HepG2 (cell line): ENCODE measurements around the gene MEGF11. TPM values are rescaled to one million over a fixed set of nuclear protein-coding genes. Genes with fewer than 3 reads are reported as not detected.

Experiments
- ATAC-seq: fragments of 200-7000 bp; cut with Tn5 transposase; 3 replicates; pipeline ENCODE4 v1.9.1; 2020; ENCODE audit warnings: mild to moderate bottlenecking, moderate library complexity
- BruUV-seq: library from RNA; stranded (reverse); fragments of 400-500 nt; replicated peaks from 2 replicates; lab custom pipeline; 2021; lab: Mats Ljungman, UMichigan
- CTCF ChIA-PET: fragments of 300-600 bp; formaldehyde crosslinking; extraction: SDS; loops from one replicate; lab custom pipeline; 2021; ENCODE audit warnings: low total read pairs, inconsistent platforms, low intra/inter-chr PET ratio; lab: Yijun Ruan, JAX
- POLR2A ChIA-PET: fragments of 350-600 bp; sonication (Branson Sonifier 250); formaldehyde crosslinking; loops from one replicate; lab custom pipeline; 2020; ENCODE audit warnings: antibody characterized with exemption, inconsistent platforms; lab: Yijun Ruan, JAX
- DNase-seq: peaks from one replicate; pipeline ENCODE4 v3.0.0-alpha.2; 2015; ENCODE audit warnings: low spot score
- FAIRE-seq: peaks from 3 replicates; lab custom pipeline; 2011; peaks lifted over from hg19 to GRCh38; lab: Jason Lieb, UNC
- H2AFZ ChIP-seq: one replicate; pipeline ENCODE4 v1.6.1; 2011; ENCODE audit warnings: low read length, inconsistent platforms
- H3K27ac ChIP-seq: fragments of 300-600 bp; 3 replicates; pipeline ENCODE4 v1.8.0; 2011; ENCODE audit warnings: mixed run types, mild to moderate bottlenecking, mixed read lengths, low read length, inconsistent platforms; ENCODE audit not compliant: insufficient read depth; ENCODE audit errors: extremely low read length
- H3K27me3 ChIP-seq, 2 experiments: fragments of 200-600 bp in 1 of 2; 2 replicates in 1 of 2; 3 replicates in 1 of 2; pipeline versions ENCODE4 v1.6.0 to v1.8.0; 2011; ENCODE audit warnings: low read length in 2 of 2, mild to moderate bottlenecking in 2 of 2, moderate library complexity in 2 of 2, inconsistent platforms in 1 of 2; ENCODE audit not compliant: insufficient read depth in 2 of 2, control insufficient read depth in 1 of 2
- H3K36me3 ChIP-seq, 2 experiments: fragments of 200-600 bp in 1 of 2; replicated peaks in 1 of 2; 2 replicates in 1 of 2; 3 replicates in 1 of 2; pipeline versions ENCODE4 v1.5.1 to v1.8.0; 2011; ENCODE audit warnings: low read length in 2 of 2, inconsistent platforms in 1 of 2; ENCODE audit not compliant: insufficient read depth in 2 of 2, control insufficient read depth in 1 of 2
- H3K4me1 ChIP-seq: 2 replicates; pipeline ENCODE4 v1.5.1; 2012; ENCODE audit warnings: low read length, inconsistent platforms; ENCODE audit not compliant: insufficient read depth
- H3K4me2 ChIP-seq: 2 replicates; pipeline ENCODE4 v1.6.0; 2011; ENCODE audit warnings: low read depth, low read length, inconsistent platforms
- H3K4me3 ChIP-seq, 3 experiments: fragments of 200-600 bp in 1 of 3; sonication (generic), shearing (Covaris generic) in 1 of 3; replicated peaks in 1 of 3; 2 replicates each; pipeline ENCODE4 v1.5.1; 2011 to 2016; ENCODE audit warnings: low read length in 3 of 3, inconsistent platforms in 2 of 3, low read depth in 2 of 3, mild to moderate bottlenecking in 2 of 3, control low read depth in 1 of 3, mixed read lengths in 1 of 3; ENCODE audit not compliant: insufficient read depth in 1 of 3
- H3K79me2 ChIP-seq: one replicate; pipeline ENCODE4 v1.6.1; 2011; ENCODE audit warnings: low read length, inconsistent platforms; ENCODE audit not compliant: insufficient read depth
- H3K9ac ChIP-seq: 2 replicates; pipeline ENCODE4 v1.6.0; 2011; ENCODE audit warnings: mild to moderate bottlenecking, low read depth, low read length, inconsistent platforms; ENCODE audit not compliant: insufficient read depth
- H3K9me3 ChIP-seq: 2 replicates; pipeline ENCODE4 v1.5.1; 2012; ENCODE audit warnings: mild to moderate bottlenecking, low read length
- H4K20me1 ChIP-seq: 2 replicates; pipeline ENCODE4 v1.6.0; 2011; ENCODE audit warnings: inconsistent platforms, mild to moderate bottlenecking, low read length, moderate library complexity; ENCODE audit not compliant: insufficient read depth
- HHEX ChIP-seq: IDR thresholded peaks from 2 replicates; pipeline ENCODE4 v1.6.1; 2016; ENCODE audit warnings: control low read depth
- HINFP ChIP-seq: sonication (generic); formaldehyde crosslinking; IDR thresholded peaks from 2 replicates; pipeline ENCODE4 v1.4.0; 2020; ENCODE audit warnings: low read depth, mild to moderate bottlenecking, missing genetic modification reagents
- REST ChIP-seq, 2 experiments: IDR thresholded peaks; 2 replicates each; pipeline ENCODE4 v1.6.1; 2011 to 2012; ENCODE audit warnings: low read length in 2 of 2, borderline replicate concordance in 1 of 2, low read depth in 1 of 2, mild to moderate bottlenecking in 1 of 2, moderate library complexity in 1 of 2
- ZNF20 ChIP-seq: sonication (generic); formaldehyde crosslinking; IDR thresholded peaks from 2 replicates; pipeline ENCODE4 v1.4.0; 2020; ENCODE audit warnings: mild to moderate bottlenecking, moderate library complexity, missing genetic modification reagents
- ZNF441 ChIP-seq: sonication (generic); formaldehyde crosslinking; IDR thresholded peaks from 2 replicates; pipeline ENCODE4 v1.7.0; 2021; ENCODE audit warnings: missing genetic modification reagents, borderline replicate concordance
- ZNF530 ChIP-seq: sonication (generic); formaldehyde crosslinking; IDR thresholded peaks from 2 replicates; pipeline ENCODE4 v1.5.0; 2020; ENCODE audit warnings: low read depth, mild to moderate bottlenecking, missing genetic modification reagents
- WGBS: methylation state at CpG from one replicate; pipeline ENCODE4 v1.1.6; 2017; ENCODE audit warnings: low lambda C conversion rate; 5-methylcytosine and 5-hydroxymethylcytosine counted together
- in situ Hi-C: cut with HindIII; loops from 2 replicates; pipeline ENCODE4 v1.10.0; 2017; ENCODE audit warnings: low pct_unique_long_range_greater_than_20kb; ENCODE audit not compliant: extremely low pct_ligation_motif_present
- intact Hi-C: fragments of 100-400 bp; cut with micrococcal nuclease; formaldehyde crosslinking; loops from one replicate; pipeline ENCODE4 v1.10.0; 2022; ENCODE audit not compliant: unreplicated experiment
- polyA plus RNA-seq, 8 experiments: library from polyadenylated mRNA; depleted of rRNA in 3 of 8; stranded (reverse) in 7 of 8; unstranded in 1 of 8; fragments of >200 nt; fragmentation: Illumina TruSeq in 4 of 8; extraction: Trizol in 4 of 8; gene quantifications; 2 replicates each; pipeline versions ENCODE4 v1.2.1 to v1.2.3, GENCODE V29; 2011 to 2016; ENCODE audit warnings: low read depth in 4 of 8, missing spikeins in 1 of 8, mixed read lengths in 1 of 8; ENCODE audit not compliant: insufficient read depth in 1 of 8
- total RNA-seq, 5 experiments: library from RNA; depleted of rRNA; stranded (reverse); fragments of >200 nt; fragmentation: Illumina TruSeq; extraction: Trizol; gene quantifications; 2 replicates each; pipeline ENCODE4 v1.2.3, GENCODE V29; 2016; ENCODE audit warnings: low read depth in 1 of 5

The MEGF11 gene
- total and polyA plus RNA-seq, 2 of the 13 experiments (the other 11 are each of a cell fraction or from before 2014, with no cell fraction given): not detected

GRCh38 chr15:65940618-65940909 is 313.0 kb downstream of the MEGF11 start:
- Histone ChIP-seq H3K27me3 (peaks cover 2 to 11% of the 10 kb centered on the region in 2 experiments; a peak in 4 of 5 replicates), H3K4me2 (no peak overlapping the region), H3K27ac (no peak overlapping the region), H3K79me2 (no peaks in the 10 kb centered on the region), H3K36me3 (no peaks in the 10 kb centered on the region), H3K4me1 (peaks cover 9% of the 10 kb centered on the region), H2AFZ (no peak overlapping the region), H4K20me1 (no peaks in the 10 kb centered on the region), H3K4me3 (no peak overlapping the region), H3K9me3 (no peaks in the 10 kb centered on the region), H3K9ac (no peak overlapping the region)
- TF ChIP-seq HINFP (CRISPR knock-in tag): no peak
- ChIA-PET CTCF (no interaction called here), POLR2A (no interaction called here)
- ATAC-seq (peak; percentile 27; the same call in 1 of the 3 replicates), DNase-seq (no peak), FAIRE-seq (no peak)
- intact Hi-C loops (no loop called here), in situ Hi-C loops (no loop called here)
- BruUV-seq: no TSS peak

- Histone ChIP-seq H3K4me3 (no peak overlapping the region), H3K4me1 (peaks cover 9% of the 10 kb centered on the region), H2AFZ (no peak overlapping the region), H3K27ac (no peak overlapping the region), H3K36me3 (no peaks in the 10 kb centered on the region), H3K9me3 (no peaks in the 10 kb centered on the region), H3K79me2 (no peaks in the 10 kb centered on the region), H4K20me1 (no peaks in the 10 kb centered on the region), H3K27me3 (peaks cover 2 to 11% of the 10 kb centered on the region in 2 experiments; a peak in 4 of 5 replicates), H3K4me2 (no peak overlapping the region), H3K9ac (no peak overlapping the region)
- CTCF ChIA-PET: no interaction called here
- WGBS: 32% methylated on average over 5 of the region's 10 CpGs
- ATAC-seq: no peak
- DNase-seq: no peak
- POLR2A ChIA-PET: interaction anchor here (0.7 kb wide), 1 partner anchor 955 kb away, joined by 3 read pairs; no protein-coding TSS in a partner anchor
- BruUV-seq: no TSS peak
- intact Hi-C loops (no loop called here), in situ Hi-C loops (no loop called here)
- FAIRE-seq: no peak
- no peak for TF ChIP-seq ZNF20
- TF ChIP-seq REST (IDR thresholded peaks at IDR 0.05; ENCODE audit: borderline replicate concordance in 1 of 2, low read depth in 1 of 2, low read length in 2 of 2): no peak
- no peak for TF ChIP-seq ZNF530
- TF ChIP-seq HHEX (CRISPR knock-in tag): no peak
- no peak for TF ChIP-seq ZNF441 (CRISPR knock-in tag)
Measured at GRCh38 chr15:65939901-65940617, 313.5 kb downstream of the MEGF11 start.
